Choroid plexus epithelial cell (primary cell): ENCODE results near the gene POU3F1.

Source experiments
- DNase-seq: peaks from one replicate; pipeline ENCODE4 v3.0.0-alpha.2; 2010; ENCODE audit warnings: low read depth
- H3K4me3 ChIP-seq: 2 replicates; pipeline ENCODE4 v1.5.1; 2011; ENCODE audit warnings: low read depth, mild to moderate bottlenecking, control low read depth, low read length, moderate library complexity
- CTCF ChIP-seq: conservative IDR thresholded peaks from 2 replicates; pipeline ENCODE4 v1.5.1; 2011; ENCODE audit warnings: low read depth, mild to moderate bottlenecking, control low read depth, inconsistent platforms, low read length, moderate library complexity

Gene POU3F1

GRCh38 chr1:38003261-38004250 is 43.0 kb downstream of the POU3F1 start:
- H3K4me3 ChIP-seq: peak overlapping the region; percentile 79
- DNase-seq: peak; percentile 38
- no peak for TF ChIP-seq CTCF

DNA sequence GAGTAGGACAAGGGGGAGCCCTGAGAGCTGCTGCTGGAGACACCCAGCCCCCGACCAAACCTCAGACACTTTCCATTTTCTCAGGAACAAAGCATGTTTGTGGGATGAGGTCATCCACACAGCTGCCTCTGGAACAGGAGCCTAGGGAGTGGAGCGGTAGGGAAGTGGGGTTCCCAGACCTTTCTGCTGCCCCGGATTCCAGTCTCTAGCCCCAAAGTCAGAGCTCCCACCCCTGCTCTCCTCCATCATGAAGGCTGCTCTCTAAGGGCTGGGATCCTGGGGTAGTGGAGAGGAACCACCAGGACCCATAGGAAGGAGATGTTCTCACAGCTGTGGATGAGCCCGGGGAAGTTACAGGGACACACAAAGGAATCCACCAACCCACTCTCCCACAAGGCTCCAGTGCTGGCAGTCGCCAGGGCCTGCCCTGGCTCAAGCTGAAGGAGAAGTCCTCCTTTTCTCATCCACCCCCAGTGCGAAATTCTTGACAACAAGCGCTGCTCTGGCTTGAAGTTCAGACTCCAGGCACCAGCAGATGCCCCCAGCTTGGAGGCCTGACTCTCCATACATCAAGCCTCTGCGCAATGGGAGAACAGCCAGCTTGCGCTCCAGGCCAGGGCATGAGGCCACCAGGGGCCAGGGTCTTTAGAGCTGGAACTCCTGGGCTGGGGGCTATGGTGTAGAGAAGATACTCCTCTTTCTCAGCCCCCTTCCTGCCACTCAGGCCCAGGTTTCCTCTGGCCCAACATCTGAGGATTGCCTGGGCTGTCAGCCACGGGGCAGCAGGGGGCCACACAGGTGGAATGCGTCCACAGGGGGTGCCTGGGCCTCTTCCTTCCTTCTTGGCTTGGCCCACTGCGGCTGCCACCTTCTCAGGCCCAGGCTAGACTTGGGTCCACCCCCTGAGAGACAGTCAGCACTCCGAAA is 45.8 kb downstream of the POU3F1 start:
- no peak for TF ChIP-seq CTCF
- DNase-seq: peak; percentile 90
- peak overlapping the region; percentile 30 for H3K4me3 ChIP-seq

DNA sequence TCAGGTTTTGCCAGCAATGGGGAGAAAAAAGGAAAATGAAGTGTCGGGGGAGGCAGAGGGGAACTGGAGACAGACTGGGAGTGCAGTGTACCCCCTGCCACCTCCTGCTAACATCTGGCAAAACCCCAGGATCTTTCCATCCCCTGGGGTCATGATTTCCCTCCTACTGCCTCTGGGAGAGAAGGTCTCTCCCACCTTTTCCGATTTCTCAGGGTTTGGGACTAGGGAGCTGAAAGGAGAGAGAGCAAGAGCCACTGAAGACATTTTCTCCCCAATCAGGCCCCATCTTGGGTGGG is 46.4 kb downstream of the POU3F1 start:
- no peak overlapping the region for H3K4me3 ChIP-seq
- no peak for DNase-seq
- TF ChIP-seq CTCF: no peak

DNA sequence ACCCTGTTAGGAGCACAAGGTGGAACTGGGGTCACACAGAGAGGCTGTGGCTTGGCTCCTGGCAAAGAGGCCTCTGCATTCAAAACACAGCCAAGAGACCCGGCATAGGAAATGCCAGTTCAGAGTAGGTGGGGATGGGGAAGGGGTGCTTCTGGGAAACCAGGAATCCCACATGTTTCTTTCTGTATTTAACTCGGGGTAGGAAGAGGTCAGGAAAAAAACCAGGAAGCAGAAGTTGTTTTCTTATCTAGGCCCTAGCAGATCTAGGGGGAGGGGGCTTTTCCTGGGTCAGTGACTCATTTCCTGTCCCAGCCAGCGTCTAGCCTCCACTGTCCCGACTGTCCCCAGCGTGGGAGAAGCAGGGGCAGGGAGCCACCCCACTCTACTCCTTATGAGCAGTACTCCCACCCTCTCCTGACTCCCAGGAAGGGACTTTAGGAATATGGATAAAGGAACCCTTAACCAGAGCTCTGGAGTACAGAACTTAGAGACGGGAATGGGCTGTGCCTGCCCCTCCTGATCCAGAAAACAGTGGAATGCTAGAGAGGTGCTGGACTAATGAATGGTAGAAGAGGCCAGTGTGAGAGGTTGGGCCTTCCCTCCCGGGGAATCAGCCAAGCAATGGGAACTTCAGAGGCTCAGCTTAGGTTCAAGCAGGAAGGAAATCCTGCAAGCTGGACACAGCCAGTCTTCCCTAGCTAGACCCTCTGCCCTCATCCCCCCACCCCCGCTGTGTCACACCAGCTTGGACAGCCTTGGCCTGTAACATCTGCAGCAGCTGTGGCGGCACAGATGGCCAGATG is 47.0 kb downstream of the POU3F1 start:
- peak; percentile 66 for DNase-seq
- peak overlapping the region; percentile 9 for H3K4me3 ChIP-seq
- TF ChIP-seq CTCF: no peak

DNA sequence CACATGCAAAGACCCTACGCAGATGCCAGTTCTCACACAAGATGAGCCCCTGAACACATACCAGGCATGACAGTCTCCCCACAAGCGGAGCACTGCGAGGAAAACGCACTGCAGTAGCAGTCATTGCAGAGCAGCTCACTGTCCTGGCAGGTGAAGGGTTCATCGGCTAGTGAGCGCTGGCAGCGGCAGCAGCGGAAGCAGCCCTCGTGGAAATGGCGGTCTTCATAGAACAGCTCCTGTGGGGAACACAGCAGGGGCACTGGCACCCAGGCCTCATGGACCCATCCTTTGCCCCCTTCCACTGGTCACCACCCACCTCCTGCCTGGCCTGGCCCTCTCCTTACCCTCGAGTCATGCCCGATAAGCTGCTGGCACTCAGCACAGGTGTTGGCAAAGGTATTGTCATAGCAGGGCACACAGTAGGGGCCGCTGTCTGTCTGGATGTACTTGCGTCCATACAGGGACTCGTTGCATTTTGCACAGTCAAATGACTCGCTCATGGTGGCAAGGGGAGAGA is 47.6 kb downstream of the POU3F1 start:
- no peak for TF ChIP-seq CTCF
- no peak for DNase-seq
- H3K4me3 ChIP-seq: no peak overlapping the region

- H3K4me3 ChIP-seq: no peak overlapping the region
- no peak for TF ChIP-seq CTCF
- DNase-seq: no peak
These were observed 48.3 kb downstream of the POU3F1 start for GRCh38 chr1:37998089-37998808.
